Keratinocyte (primary cell): ENCODE results near the gene PPP5C. TPM values are rescaled to one million over a fixed set of nuclear protein-coding genes. Genes with fewer than 3 reads are reported as not detected.
"Not testable (repeated sequence)": the region's sequence is repeated elsewhere in the genome, so short reads cannot be mapped to it uniquely, and the experiment has no call there.

Source experiments
- DNase-seq: peaks from one replicate; pipeline ENCODE4 v3.0.0-alpha.2; 2011; ENCODE audit warnings: low read depth, missing footprints, low spot score
- FAIRE-seq: peaks from 2 replicates; lab custom pipeline; 2011; peaks lifted over from hg19 to GRCh38; lab: Jason Lieb, UNC
- H2AFZ ChIP-seq: 2 replicates; pipeline ENCODE4 v1.6.0; 2012; ENCODE audit warnings: low read length, control low read depth, inconsistent platforms; ENCODE audit not compliant: control insufficient read depth
- H3K27ac ChIP-seq: 2 replicates; pipeline ENCODE4 v1.5.1; 2011; ENCODE audit warnings: low read length; ENCODE audit not compliant: control insufficient read depth, insufficient read depth
- H3K27me3 ChIP-seq: 3 replicates; pipeline ENCODE4 v1.6.0; 2011; ENCODE audit warnings: low read length; ENCODE audit not compliant: control insufficient read depth, insufficient read depth; ENCODE audit errors: extremely low read depth
- H3K36me3 ChIP-seq, 2 experiments: 2 replicates in 1 of 2; 3 replicates in 1 of 2; pipeline ENCODE4 v1.5.1; 2011; ENCODE audit warnings: low read length in 2 of 2, mild to moderate bottlenecking in 1 of 2; ENCODE audit not compliant: control insufficient read depth in 2 of 2, insufficient read depth in 2 of 2; ENCODE audit errors: extremely low read depth in 1 of 2
- H3K4me1 ChIP-seq: 3 replicates; pipeline ENCODE4 v1.5.1; 2011; ENCODE audit warnings: low read length; ENCODE audit not compliant: control insufficient read depth, insufficient read depth; ENCODE audit errors: extremely low read depth
- H3K4me2 ChIP-seq: 3 replicates; pipeline ENCODE4 v1.6.0; 2011; ENCODE audit warnings: low read depth, low read length; ENCODE audit not compliant: control insufficient read depth, insufficient read depth; ENCODE audit errors: extremely low read depth
- H3K4me3 ChIP-seq, 3 experiments: fragments of 200-600 bp in 1 of 3; sonication (generic) in 1 of 3; 2 replicates in 2 of 3; 3 replicates in 1 of 3; pipeline ENCODE4 v1.5.1; 2011 to 2016; ENCODE audit warnings: low read length in 3 of 3, mild to moderate bottlenecking in 3 of 3, control low read depth in 2 of 3, inconsistent platforms in 1 of 3, low read depth in 1 of 3, mixed read lengths in 1 of 3, mixed run types in 1 of 3, moderate library complexity in 1 of 3; ENCODE audit not compliant: control insufficient read depth in 2 of 3, insufficient read depth in 2 of 3; ENCODE audit errors: extremely low read depth in 1 of 3
- H3K79me2 ChIP-seq: 2 replicates; pipeline ENCODE4 v1.6.0; 2012; ENCODE audit warnings: low read length; ENCODE audit not compliant: control insufficient read depth, insufficient read depth
- H3K9ac ChIP-seq: 3 replicates; pipeline ENCODE4 v1.6.0; 2011; ENCODE audit warnings: low read length; ENCODE audit not compliant: control insufficient read depth, insufficient read depth; ENCODE audit errors: extremely low read depth
- H3K9me1 ChIP-seq: 3 replicates; pipeline ENCODE4 v1.6.0; 2011; ENCODE audit warnings: low read length; ENCODE audit not compliant: control insufficient read depth, insufficient read depth; ENCODE audit errors: extremely low read depth
- H3K9me3 ChIP-seq: 2 replicates; pipeline ENCODE4 v1.5.1; 2012; ENCODE audit warnings: low read depth, low read length; ENCODE audit not compliant: control insufficient read depth
- H4K20me1 ChIP-seq: 3 replicates; pipeline ENCODE4 v1.6.0; 2011; ENCODE audit warnings: low read length; ENCODE audit not compliant: control insufficient read depth, insufficient read depth; ENCODE audit errors: extremely low read depth
- EZH2 ChIP-seq: IDR thresholded peaks from one replicate; pipeline ENCODE4 v1.6.1; 2012; ENCODE audit warnings: inconsistent platforms, mild to moderate bottlenecking, low read length, moderate library complexity
- dilution Hi-C: fragments of 300-500 bp; cut with MboI; formaldehyde crosslinking; loops from one replicate; pipeline ENCODE4 v1.7.0; 2020; ENCODE audit warnings: low sequenced_read_pairs; ENCODE audit not compliant: extremely low pct_ligation_motif_present
- polyA plus RNA-seq, 5 experiments: library from polyadenylated mRNA; depleted of rRNA in 3 of 5; stranded (reverse) in 3 of 5; stranded (forward) in 1 of 5; unstranded in 1 of 5; fragments of >200 nt; gene quantifications; 1 replicate in 1 of 5; 2 replicates in 3 of 5; 3 replicates in 1 of 5; pipeline versions ENCODE4 v1.2.1 to v1.2.3, GENCODE V29; 2011 to 2012; ENCODE audit warnings: missing spikeins in 2 of 5, low read depth in 1 of 5, low replicate concordance in 1 of 5
- TF ChIP-seq, protein P1 (sequence below), 3 experiments: IDR thresholded peaks in 1 of 3; conservative IDR thresholded peaks in 1 of 3; optimal IDR thresholded peaks in 1 of 3; 2 replicates in 2 of 3; 3 replicates in 1 of 3; pipeline versions ENCODE3 to v1.5.1; 2011; ENCODE audit warnings: low read length in 3 of 3, mild to moderate bottlenecking in 3 of 3, moderate library complexity in 2 of 3, control low read depth in 1 of 3, inconsistent platforms in 1 of 3; ENCODE audit not compliant: insufficient read depth in 2 of 3; ENCODE audit errors: extremely low read depth in 1 of 3

PPP5C gene
- polyA plus RNA-seq, 1 donor (not counting 4 experiments of a cell fraction or from before 2014, with no cell fraction given): 97.5 TPM

DNA sequence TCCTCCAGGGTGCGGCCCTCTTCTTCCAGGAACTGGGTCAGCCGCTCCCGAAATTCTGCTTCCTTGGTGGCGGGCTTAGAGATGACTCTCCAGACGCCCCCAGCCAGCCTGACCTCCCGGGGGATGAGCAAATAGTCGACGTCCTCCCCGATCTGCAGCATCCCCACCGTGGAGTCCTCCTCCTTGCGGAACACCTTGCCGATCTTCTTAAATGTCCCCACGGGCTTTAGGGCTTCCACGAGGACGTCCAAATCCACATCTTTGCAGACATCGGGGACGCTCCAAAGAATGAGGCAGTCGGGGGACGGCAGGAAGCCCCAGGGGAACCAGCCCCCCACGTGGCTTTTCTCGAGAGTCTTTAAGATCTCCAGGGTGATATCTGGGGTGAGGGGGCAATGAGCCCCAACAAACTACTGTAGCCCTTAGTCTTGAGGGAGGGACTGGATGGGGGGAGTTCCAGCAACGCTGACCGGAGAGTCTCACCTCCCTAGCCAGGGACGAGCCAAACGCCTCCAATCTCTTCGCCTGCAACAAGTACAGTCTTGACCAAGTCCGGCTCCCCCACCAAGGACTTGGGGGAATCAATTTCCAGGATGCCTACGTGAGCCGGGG is 65.9 kb downstream of the PPP5C start:
- Histone ChIP-seq H3K27me3 (peaks cover 16% of the 10 kb centered on the region), H3K9me3 (no peaks in the 10 kb centered on the region), H3K4me3 (peak overlapping the region; percentile 20 to 62 (median 61)), H3K27ac (peak overlapping the region; percentile 13), H4K20me1 (no peaks in the 10 kb centered on the region), H3K4me1 (peaks cover 10% of the 10 kb centered on the region), H3K36me3 (no peaks in the 10 kb centered on the region), H3K4me2 (peak overlapping the region; percentile 75), H2AFZ (peak overlapping the region; percentile 51), H3K9me1 (no peaks in the 10 kb centered on the region), H3K9ac (peak overlapping the region; percentile 56), H3K79me2 (peaks cover 10% of the 10 kb centered on the region)
- FAIRE-seq (no peak), DNase-seq (no peak)
- TF ChIP-seq, protein P1, sequence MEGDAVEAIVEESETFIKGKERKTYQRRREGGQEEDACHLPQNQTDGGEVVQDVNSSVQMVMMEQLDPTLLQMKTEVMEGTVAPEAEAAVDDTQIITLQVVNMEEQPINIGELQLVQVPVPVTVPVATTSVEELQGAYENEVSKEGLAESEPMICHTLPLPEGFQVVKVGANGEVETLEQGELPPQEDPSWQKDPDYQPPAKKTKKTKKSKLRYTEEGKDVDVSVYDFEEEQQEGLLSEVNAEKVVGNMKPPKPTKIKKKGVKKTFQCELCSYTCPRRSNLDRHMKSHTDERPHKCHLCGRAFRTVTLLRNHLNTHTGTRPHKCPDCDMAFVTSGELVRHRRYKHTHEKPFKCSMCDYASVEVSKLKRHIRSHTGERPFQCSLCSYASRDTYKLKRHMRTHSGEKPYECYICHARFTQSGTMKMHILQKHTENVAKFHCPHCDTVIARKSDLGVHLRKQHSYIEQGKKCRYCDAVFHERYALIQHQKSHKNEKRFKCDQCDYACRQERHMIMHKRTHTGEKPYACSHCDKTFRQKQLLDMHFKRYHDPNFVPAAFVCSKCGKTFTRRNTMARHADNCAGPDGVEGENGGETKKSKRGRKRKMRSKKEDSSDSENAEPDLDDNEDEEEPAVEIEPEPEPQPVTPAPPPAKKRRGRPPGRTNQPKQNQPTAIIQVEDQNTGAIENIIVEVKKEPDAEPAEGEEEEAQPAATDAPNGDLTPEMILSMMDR (optimal IDR thresholded peaks at IDR 0.05 in 1 of 3, IDR thresholded peaks at IDR 0.05 in 1 of 3, conservative IDR thresholded peaks at IDR 0.05 in 1 of 3; ENCODE audit: extremely low read depth in 1 of 3, insufficient read depth in 2 of 3, low read length in 3 of 3): no peak
- TF ChIP-seq EZH2: no peak
- dilution Hi-C loops: no loop called here

DNA sequence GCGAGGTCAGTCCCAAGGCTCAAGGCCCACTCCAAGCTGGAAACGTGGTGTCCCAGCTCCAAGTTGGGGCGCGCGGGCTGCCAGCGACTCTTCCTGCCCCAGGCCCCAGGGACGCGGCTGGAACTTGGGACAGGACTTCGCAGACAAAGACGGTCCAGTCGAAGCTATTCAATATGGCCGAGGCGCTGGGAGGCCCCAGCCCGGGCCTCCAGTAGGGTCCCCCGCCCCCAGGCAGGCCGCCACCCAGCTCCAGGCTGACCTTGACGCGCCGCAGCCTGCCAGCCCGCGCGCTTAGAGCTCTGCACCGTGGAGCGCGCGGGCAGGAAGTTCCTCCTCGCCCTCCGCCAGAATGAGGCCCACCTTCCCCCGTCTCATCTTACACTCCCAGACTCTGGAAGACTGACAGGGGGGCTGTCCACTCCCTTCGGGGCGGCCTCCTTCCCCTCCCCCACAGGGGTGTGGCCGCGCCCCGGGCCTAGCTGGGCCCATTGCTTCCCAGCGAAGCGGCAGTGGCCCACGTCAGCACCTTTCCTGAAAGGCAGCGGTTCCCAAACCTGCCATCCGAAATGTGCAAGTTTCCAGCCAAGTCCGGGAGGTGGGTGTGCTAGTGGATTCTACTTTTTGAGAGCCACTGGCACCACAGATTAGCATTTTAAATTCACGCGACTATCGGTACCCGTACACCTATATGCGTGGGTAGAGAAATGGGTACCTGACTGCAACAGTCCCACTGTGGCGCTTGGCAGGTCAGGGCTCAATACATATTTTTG is 66.6 kb downstream of the PPP5C start, which contains the start of gene CCDC8:
TSS of gene CCDC8 (minus strand) at position 303 of the 770 bp plus-strand sequence. CDS start 754 bp downstream, outside the sequence.
- peak within 1 kb of the TSS; percentile 20 to 62 (median 61) for H3K4me3 ChIP-seq
- no peak for FAIRE-seq
- no peaks in the 10 kb centered on the region for H3K36me3 ChIP-seq

DNA sequence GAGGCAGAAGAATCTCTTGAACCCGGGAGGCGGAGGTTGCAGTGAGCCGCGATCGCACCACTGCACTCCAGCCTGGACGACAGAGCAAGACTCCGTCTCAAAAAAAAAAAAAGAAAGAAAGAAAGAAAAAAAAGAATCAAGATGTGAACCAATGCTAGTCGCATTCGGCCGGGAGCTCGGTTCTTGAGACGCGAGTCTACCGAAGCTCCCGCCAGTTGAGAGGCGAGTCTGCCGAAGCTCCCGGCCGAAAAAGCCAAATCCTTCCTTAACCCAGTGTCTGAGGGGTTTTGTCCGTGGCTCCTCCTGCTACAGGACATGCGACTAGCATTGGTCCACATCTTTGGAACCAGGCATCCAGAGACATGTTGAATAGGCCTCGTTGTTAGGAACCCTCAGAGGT is 68.0 kb downstream of the PPP5C start:
- H3K27ac ChIP-seq, H3K9me3 ChIP-seq, H3K4me1 ChIP-seq, H3K9ac ChIP-seq, H3K4me2 ChIP-seq, DNase-seq, FAIRE-seq, H3K4me3 ChIP-seq, H3K9me1 ChIP-seq, H4K20me1 ChIP-seq, H2AFZ ChIP-seq, H3K36me3 ChIP-seq, dilution Hi-C loops: not testable (repeated sequence)
- Histone ChIP-seq H3K79me2 (peaks cover 10% of the 10 kb centered on the region), H3K27me3 (peaks cover 16% of the 10 kb centered on the region)

More for the DNA sequence above, 66.6 kb downstream of the PPP5C start, which contains the start of gene CCDC8:
- Histone ChIP-seq H3K9ac (peak within 1 kb of the TSS; percentile 56), H3K4me1 (peaks cover 8% of the 10 kb centered on the region), H3K27ac (peak within 1 kb of the TSS; percentile 13), H3K9me3 (no peaks in the 10 kb centered on the region), H3K9me1 (no peaks in the 10 kb centered on the region), H3K27me3 (peaks cover 16% of the 10 kb centered on the region), H3K4me2 (peak within 1 kb of the TSS; percentile 75), H4K20me1 (no peaks in the 10 kb centered on the region), H2AFZ (peak within 1 kb of the TSS; percentile 51), H3K79me2 (peaks cover 10% of the 10 kb centered on the region)
- no peak for DNase-seq
- TF ChIP-seq, protein P1 (optimal IDR thresholded peaks at IDR 0.05 in 1 of 3, IDR thresholded peaks at IDR 0.05 in 1 of 3, conservative IDR thresholded peaks at IDR 0.05 in 1 of 3; ENCODE audit: extremely low read depth in 1 of 3, insufficient read depth in 2 of 3, low read length in 3 of 3): no peak
- TF ChIP-seq EZH2: no peak
- dilution Hi-C loops: no loop called here
